Cardiac fibroblast (primary cell): ENCODE results near the gene SMAD7.

Experiments used
- DNase-seq, 2 donors: peaks; one replicate each; pipeline versions ENCODE4 v3.0.0 to v3.0.0-alpha.2; 2010; ENCODE audit warnings: low read depth in 2 of 2
- H3K4me3 ChIP-seq, 2 donors: replicated peaks in 1 of 2; 1 replicate in 1 of 2; 2 replicates in 1 of 2; pipeline ENCODE4 v1.5.1; 2011; ENCODE audit warnings: low read depth in 2 of 2, low read length in 2 of 2, mild to moderate bottlenecking in 2 of 2, moderate library complexity in 1 of 2
- TF ChIP-seq, protein P1 (sequence below): IDR thresholded peaks from one replicate; pipeline ENCODE4 v1.5.1; 2011; ENCODE audit warnings: low read depth, mild to moderate bottlenecking, low read length, inconsistent platforms

Gene SMAD7

DNA sequence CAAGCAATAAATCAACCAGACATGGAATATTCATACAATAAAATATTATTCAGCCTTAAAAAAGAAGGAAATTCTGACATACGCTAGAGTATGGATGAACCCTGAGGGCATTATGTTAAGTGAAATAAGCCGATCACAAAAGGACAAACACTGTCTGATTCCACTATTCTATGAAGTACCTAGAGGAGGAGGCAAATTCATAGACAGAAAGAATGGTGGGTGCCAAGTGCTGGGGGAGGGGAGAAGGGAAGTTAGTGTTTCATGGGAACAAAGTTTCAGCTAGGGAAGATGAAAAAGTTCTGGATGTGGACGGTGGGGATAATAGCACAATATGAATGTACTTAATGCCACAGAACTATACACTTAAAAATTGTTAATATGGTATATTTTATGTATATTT is 19.8 kb downstream of the SMAD7 start:
- TF ChIP-seq, protein P1, sequence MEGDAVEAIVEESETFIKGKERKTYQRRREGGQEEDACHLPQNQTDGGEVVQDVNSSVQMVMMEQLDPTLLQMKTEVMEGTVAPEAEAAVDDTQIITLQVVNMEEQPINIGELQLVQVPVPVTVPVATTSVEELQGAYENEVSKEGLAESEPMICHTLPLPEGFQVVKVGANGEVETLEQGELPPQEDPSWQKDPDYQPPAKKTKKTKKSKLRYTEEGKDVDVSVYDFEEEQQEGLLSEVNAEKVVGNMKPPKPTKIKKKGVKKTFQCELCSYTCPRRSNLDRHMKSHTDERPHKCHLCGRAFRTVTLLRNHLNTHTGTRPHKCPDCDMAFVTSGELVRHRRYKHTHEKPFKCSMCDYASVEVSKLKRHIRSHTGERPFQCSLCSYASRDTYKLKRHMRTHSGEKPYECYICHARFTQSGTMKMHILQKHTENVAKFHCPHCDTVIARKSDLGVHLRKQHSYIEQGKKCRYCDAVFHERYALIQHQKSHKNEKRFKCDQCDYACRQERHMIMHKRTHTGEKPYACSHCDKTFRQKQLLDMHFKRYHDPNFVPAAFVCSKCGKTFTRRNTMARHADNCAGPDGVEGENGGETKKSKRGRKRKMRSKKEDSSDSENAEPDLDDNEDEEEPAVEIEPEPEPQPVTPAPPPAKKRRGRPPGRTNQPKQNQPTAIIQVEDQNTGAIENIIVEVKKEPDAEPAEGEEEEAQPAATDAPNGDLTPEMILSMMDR: no peak
- DNase-seq: no peak
- H3K4me3 ChIP-seq: no peak overlapping the region

DNA sequence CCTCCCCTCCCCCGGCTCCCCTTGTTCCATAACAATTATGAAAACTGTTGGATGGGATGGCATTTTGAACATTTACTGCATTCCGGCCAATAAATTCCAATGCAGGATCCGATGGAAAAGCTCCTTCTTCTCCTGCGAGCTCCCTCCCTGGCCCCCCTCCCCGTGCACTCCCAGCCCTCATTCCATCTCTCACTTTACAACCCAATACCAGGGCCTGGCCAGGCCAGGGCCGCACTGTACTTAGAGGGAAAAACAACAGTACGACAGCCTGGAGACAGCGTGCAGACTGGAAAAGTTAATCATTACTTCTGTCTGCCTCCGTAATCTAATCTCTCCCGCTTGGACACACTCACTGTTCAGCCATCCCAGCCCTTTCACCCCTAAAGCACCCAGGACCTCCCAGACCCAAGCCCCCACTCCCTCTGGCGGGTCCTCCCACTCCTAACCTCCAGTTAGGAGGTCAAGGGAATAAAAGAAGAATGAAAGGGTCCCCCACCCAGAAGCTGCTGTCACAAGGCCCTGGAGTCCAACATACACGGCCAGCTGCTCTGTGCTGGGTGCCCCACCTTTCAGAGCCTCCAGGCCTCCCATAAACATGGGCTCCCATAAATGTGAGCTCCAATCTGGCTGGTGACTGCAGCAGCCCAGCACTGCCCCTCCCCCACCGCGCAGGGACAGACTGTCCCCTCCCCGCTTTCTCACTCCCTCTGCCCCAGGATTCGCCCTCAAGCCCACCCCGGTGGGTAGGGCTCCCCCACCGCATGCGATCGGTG is 20.6 kb downstream of the SMAD7 start:
- no peak overlapping the region for H3K4me3 ChIP-seq
- TF ChIP-seq, protein P1: no peak
- DNase-seq: peak; percentile 59 to 81

DNA sequence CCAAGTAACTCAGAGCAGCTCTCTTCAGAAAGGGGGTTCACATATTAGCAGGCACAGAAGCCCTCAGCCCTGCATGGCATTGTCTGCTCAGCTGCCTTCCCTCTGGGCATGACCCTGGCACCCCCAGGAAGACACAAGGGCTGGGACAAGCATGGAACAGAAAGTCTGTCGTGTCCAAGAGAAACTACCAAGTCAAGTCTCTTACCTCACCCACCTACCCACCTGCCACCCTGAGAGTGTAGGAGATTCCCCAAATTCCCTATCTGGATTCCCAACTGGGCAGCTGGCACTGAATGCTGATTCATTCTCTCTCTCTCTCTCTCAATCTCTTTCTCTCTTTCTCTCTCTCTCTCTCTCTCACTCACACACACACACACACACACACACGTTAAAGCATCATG is 21.6 kb downstream of the SMAD7 start:
- TF ChIP-seq, protein P1: no peak
- no peak overlapping the region for H3K4me3 ChIP-seq
- DNase-seq: no peak

DNA sequence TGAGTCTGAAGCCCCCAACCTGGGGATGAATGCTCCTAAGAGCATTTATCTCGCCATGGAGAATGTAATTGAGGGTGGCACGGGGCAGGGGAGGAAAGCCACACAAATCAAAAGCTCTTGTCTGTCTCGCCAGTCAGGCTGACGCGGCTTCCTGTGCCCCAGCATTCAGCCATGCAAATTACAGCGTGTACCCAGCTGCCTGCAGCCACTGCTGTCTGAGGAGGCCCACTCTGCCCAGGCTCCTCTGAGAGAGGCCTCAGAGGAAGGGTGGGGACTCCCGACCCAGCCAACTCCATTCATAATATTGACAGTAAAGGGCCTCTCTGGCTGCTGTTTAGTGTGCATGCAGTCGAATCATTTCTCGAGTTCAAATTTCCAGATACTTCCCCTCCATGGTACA is 22.0 kb downstream of the SMAD7 start:
- TF ChIP-seq, protein P1: no peak
- no peak overlapping the region for H3K4me3 ChIP-seq
- peak; percentile 58 to 67 for DNase-seq

- no peak overlapping the region for H3K4me3 ChIP-seq
- DNase-seq: no peak
- TF ChIP-seq, protein P1: no peak
Measured at GRCh38 chr18:48927286-48928080, 23.3 kb downstream of the SMAD7 start.

DNA sequence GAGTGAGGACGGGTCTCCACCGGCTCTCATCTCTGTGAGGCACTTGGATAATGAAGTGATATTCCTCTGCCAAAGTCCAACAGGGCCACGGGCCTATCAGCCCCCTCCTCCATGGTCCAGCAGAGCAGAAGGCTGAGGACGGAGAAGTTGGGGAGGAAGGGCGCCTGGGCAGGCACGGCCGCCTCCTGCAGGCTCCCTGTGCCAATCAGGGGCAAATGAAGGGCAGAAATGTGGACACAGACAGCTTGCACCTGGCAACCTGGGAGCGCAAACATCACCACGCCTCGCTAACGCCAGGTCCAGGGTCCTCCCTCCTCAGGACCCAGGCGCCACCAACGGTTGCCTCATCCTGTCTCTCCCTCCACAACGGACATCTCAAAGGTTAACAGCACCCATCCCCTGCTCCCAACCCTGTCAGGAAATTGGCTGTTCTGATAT is 24.3 kb downstream of the SMAD7 start:
- TF ChIP-seq, protein P1: no peak
- no peak for DNase-seq
- no peak overlapping the region for H3K4me3 ChIP-seq
